K562 (cell line): Measurements from ENCODE around the gene PTK7.

Source experiments
- ELF4 ChIP-seq: fragments of 450-650 bp; formaldehyde crosslinking; IDR thresholded peaks from 2 replicates; pipeline ENCODE4 v1.4.0; 2022; ENCODE audit warnings: missing genetic modification characterization
- ETS2 ChIP-seq: IDR thresholded peaks from 2 replicates; pipeline ENCODE4 v1.6.1; 2016; ENCODE audit warnings: borderline replicate concordance, missing genetic modification characterization, mild to moderate bottlenecking, moderate library complexity, missing compliant biosample characterization; ENCODE audit not compliant: poor library complexity, severe bottlenecking
- MXI1 ChIP-seq: IDR thresholded peaks from 2 replicates; pipeline ENCODE4 v1.6.1; 2011; ENCODE audit warnings: low read depth, mild to moderate bottlenecking, improper control_type of control experiment, low read length
- NRF1 ChIP-seq, 2 experiments: fragments of 450-650 bp; IDR thresholded peaks in 1 of 2; conservative IDR thresholded peaks in 1 of 2; 2 replicates each; pipeline ENCODE4 v1.6.1; 2014; ENCODE audit warnings: mild to moderate bottlenecking in 2 of 2
- REST ChIP-seq, 2 experiments: fragments of 450-650 bp; formaldehyde crosslinking in 1 of 2; IDR thresholded peaks; 2 replicates each; pipeline versions ENCODE4 v1.4.0 to v1.6.1; 2014 to 2020; ENCODE audit warnings: mild to moderate bottlenecking in 2 of 2, borderline replicate concordance in 1 of 2, low read depth in 1 of 2
- RFX5 ChIP-seq: IDR thresholded peaks from 2 replicates; pipeline ENCODE4 v1.6.1; 2011; ENCODE audit warnings: low read depth, mild to moderate bottlenecking, improper control_type of control experiment, low read length
- RNF2 ChIP-seq: sonication (generic); IDR thresholded peaks from 2 replicates; pipeline ENCODE4 v1.6.1; 2016
- TARDBP ChIP-seq: fragments of 450-650 bp; IDR thresholded peaks from 2 replicates; pipeline ENCODE4 v1.6.1; 2016
- ZBED1 ChIP-seq: IDR thresholded peaks from 2 replicates; pipeline ENCODE4 v1.6.1; 2014
- ZFX ChIP-seq: sonication (generic); formaldehyde crosslinking; IDR thresholded peaks from 2 replicates; pipeline ENCODE4 v1.8.0; 2022; ENCODE audit warnings: mild to moderate bottlenecking, missing genetic modification reagents, moderate library complexity
- TF ChIP-seq, protein P1 (sequence below), 3 experiments: IDR thresholded peaks in 2 of 3; conservative IDR thresholded peaks in 1 of 3; 2 replicates each; pipeline ENCODE4 v1.5.1; 2011 to 2012; ENCODE audit warnings: low read length in 3 of 3, mild to moderate bottlenecking in 3 of 3, control low read depth in 2 of 3, improper control_type of control experiment in 1 of 3, inconsistent platforms in 1 of 3, low read depth in 1 of 3, mixed read lengths in 1 of 3, moderate library complexity in 1 of 3; ENCODE audit not compliant: insufficient read depth in 2 of 3
- TF ChIP-seq, protein P2 (sequence below): fragments of 450-650 bp; IDR thresholded peaks from 2 replicates; pipeline ENCODE4 v1.6.1; 2018; ENCODE audit not compliant: partially characterized antibody

DNA sequence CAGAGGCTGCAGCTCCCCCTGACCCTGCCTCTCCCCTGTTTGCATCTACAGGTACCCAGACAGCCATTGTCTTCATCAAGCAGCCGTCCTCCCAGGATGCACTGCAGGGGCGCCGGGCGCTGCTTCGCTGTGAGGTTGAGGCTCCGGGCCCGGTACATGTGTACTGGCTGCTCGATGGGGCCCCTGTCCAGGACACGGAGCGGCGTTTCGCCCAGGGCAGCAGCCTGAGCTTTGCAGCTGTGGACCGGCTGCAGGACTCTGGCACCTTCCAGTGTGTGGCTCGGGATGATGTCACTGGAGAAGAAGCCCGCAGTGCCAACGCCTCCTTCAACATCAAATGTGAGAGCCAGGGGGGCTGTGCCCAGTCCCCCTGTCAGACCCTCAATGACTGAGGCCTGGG, 52.8 kb downstream of the PTK7 start:
- TF ChIP-seq, protein P1, sequence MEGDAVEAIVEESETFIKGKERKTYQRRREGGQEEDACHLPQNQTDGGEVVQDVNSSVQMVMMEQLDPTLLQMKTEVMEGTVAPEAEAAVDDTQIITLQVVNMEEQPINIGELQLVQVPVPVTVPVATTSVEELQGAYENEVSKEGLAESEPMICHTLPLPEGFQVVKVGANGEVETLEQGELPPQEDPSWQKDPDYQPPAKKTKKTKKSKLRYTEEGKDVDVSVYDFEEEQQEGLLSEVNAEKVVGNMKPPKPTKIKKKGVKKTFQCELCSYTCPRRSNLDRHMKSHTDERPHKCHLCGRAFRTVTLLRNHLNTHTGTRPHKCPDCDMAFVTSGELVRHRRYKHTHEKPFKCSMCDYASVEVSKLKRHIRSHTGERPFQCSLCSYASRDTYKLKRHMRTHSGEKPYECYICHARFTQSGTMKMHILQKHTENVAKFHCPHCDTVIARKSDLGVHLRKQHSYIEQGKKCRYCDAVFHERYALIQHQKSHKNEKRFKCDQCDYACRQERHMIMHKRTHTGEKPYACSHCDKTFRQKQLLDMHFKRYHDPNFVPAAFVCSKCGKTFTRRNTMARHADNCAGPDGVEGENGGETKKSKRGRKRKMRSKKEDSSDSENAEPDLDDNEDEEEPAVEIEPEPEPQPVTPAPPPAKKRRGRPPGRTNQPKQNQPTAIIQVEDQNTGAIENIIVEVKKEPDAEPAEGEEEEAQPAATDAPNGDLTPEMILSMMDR (IDR thresholded peaks at IDR 0.05 in 2 of 3, conservative IDR thresholded peaks at IDR 0.05 in 1 of 3; ENCODE audit: insufficient read depth in 2 of 3, low read depth in 1 of 3, low read length in 3 of 3) = no peak
- TF ChIP-seq, protein P2, sequence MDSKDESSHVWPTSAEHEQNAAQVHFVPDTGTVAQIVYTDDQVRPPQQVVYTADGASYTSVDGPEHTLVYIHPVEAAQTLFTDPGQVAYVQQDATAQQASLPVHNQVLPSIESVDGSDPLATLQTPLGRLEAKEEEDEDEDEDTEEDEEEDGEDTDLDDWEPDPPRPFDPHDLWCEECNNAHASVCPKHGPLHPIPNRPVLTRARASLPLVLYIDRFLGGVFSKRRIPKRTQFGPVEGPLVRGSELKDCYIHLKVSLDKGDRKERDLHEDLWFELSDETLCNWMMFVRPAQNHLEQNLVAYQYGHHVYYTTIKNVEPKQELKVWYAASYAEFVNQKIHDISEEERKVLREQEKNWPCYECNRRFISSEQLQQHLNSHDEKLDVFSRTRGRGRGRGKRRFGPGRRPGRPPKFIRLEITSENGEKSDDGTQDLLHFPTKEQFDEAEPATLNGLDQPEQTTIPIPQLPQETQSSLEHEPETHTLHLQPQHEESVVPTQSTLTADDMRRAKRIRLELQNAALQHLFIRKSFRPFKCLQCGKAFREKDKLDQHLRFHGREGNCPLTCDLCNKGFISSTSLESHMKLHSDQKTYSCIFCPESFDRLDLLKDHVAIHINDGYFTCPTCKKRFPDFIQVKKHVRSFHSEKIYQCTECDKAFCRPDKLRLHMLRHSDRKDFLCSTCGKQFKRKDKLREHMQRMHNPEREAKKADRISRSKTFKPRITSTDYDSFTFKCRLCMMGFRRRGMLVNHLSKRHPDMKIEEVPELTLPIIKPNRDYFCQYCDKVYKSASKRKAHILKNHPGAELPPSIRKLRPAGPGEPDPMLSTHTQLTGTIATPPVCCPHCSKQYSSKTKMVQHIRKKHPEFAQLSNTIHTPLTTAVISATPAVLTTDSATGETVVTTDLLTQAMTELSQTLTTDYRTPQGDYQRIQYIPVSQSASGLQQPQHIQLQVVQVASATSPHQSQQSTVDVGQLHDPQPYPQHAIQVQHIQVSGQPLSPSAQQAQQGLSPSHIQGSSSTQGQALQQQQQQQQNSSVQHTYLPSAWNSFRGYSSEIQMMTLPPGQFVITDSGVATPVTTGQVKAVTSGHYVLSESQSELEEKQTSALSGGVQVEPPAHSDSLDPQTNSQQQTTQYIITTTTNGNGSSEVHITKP = no peak
- TF ChIP-seq RNF2 (no peak), ETS2 (no peak), ZBED1 (no peak), NRF1 (conservative IDR thresholded peaks at IDR 0.05 in 1 of 2, IDR thresholded peaks at IDR 0.05 in 1 of 2) (no peak), TARDBP (no peak), ZFX (CRISPR knock-in tag) (no peak), REST (IDR thresholded peaks at IDR 0.05; ENCODE audit: borderline replicate concordance) (no peak), REST (CRISPR knock-in tag; IDR thresholded peaks at IDR 0.05; ENCODE audit: low read depth) (no peak), ELF4 (CRISPR knock-in tag) (no peak), RFX5 (no peak), MXI1 (no peak)
